ENCODE results near the gene P2RY11. TPM values are rescaled to one million over a fixed set of nuclear protein-coding genes. Genes with fewer than 3 reads are reported as not detected.
A peak's percentile ranks its signal among the peaks of the same experiment; 100 is the strongest.

The P2RY11 gene
- polyA plus RNA-seq, 2 of the 4 experiments (the other 2 are of a cell fraction), result 1.9 to 6.4 TPM

GRCh38 chr19:10105509-10106099 lies 5.9 kb upstream of the P2RY11 start:
- POLR2A ChIA-PET, result interaction anchor here (0.7 to 2.4 kb wide), 4 partner anchors 10 to 184 kb away, joined by 3 to 12 read pairs (median 4); no protein-coding TSS in a partner anchor
- H3K4me1 ChIP-seq, result peaks cover 12% of the 10 kb centered on the region; the same call in 1 of the 3 replicates
- H3K4me2 ChIP-seq, result peak overlapping the region; percentile 36; the same call in 1 of the 3 replicates
- 62% methylated on average over 14 of the region's 16 CpGs for WGBS (ENCODE audit: missing lambda C conversion rate)
- FAIRE-seq (no peak), ATAC-seq (no peak), DNase-seq (ENCODE audit: low read depth in 1 of 2, low spot score in 1 of 2) (no peak)
- peak overlapping the region in 1 of 2 experiments; percentile 70; a peak in 2 of 6 replicates for H3K27ac ChIP-seq
- TF ChIP-seq NFE2L2 (conservative IDR thresholded peaks at IDR 0.05; ENCODE audit: low read length) (no peak), CHD2 (IDR thresholded peaks at IDR 0.05; ENCODE audit: low read length, partially characterized antibody) (no peak), MYC (IDR thresholded peaks at IDR 0.05; ENCODE audit: borderline replicate concordance, low read length) (no peak), BCL3 (IDR thresholded peaks at IDR 0.05) (no peak), HDAC2 (IDR thresholded peaks at IDR 0.05) (no peak), JUN (IDR thresholded peaks at IDR 0.05) (no peak), CBX8 (IDR thresholded peaks at IDR 0.05) (no peak), ZSCAN20 (CRISPR knock-in tag; IDR thresholded peaks at IDR 0.05) (no peak), ATOH8 (CRISPR knock-in tag; IDR thresholded peaks at IDR 0.05; ENCODE audit: low read depth) (no peak), ESRRA (IDR thresholded peaks at IDR 0.05; ENCODE audit: borderline replicate concordance, low read length) (no peak), RARB (CRISPR knock-in tag; IDR thresholded peaks at IDR 0.05) (no peak), RNF2 (IDR thresholded peaks at IDR 0.05; ENCODE audit: borderline replicate concordance, low read depth) (no peak), HOXA7 (CRISPR knock-in tag; IDR thresholded peaks at IDR 0.05) (no peak), USF2 (IDR thresholded peaks at IDR 0.05) (no peak), PBX3 (IDR thresholded peaks at IDR 0.05) (no peak), ZNF302 (CRISPR knock-in tag; IDR thresholded peaks at IDR 0.05) (no peak), HOXB13 (CRISPR knock-in tag; IDR thresholded peaks at IDR 0.05; ENCODE audit: low read depth) (no peak)
- CTCF ChIA-PET, result interaction anchor here (0.8 to 1.9 kb wide), 3 partner anchors 10 to 179 kb away, joined by 3 to 8 read pairs (median 3); no protein-coding TSS in a partner anchor
- no peak overlapping the region for H3K4me3 ChIP-seq
- H3K9me3 ChIP-seq, result no peaks in the 10 kb centered on the region

GRCh38 chr19:10106100-10106936 lies 5.2 kb upstream of the P2RY11 start, which contains the start of gene PPAN:
PPAN (plus strand) TSS chr19:10106362; CDS start chr19:10106395, 33 bp downstream.
- peak; percentile 93 to 97 for DNase-seq (ENCODE audit: low read depth in 1 of 2, low spot score in 1 of 2)
- 5% methylated on average over 8 of the region's 71 CpGs for WGBS (ENCODE audit: missing lambda C conversion rate)
- ChIA-PET POLR2A (interaction anchor here (0.7 to 2.4 kb wide), 6 partner anchors 9 to 183 kb away, joined by 3 to 12 read pairs (median 3); no protein-coding TSS in a partner anchor), CTCF (interaction anchor here (0.6 to 1.9 kb wide), 4 partner anchors 10 to 180 kb away, joined by 3 to 8 read pairs (median 3); no protein-coding TSS in a partner anchor)
- ATAC-seq, result peak; percentile 96 to 97
- peaks cover 17% of the 10 kb centered on the region; the same call in 2 of the 3 replicates for H3K4me1 ChIP-seq
- H3K9me3 ChIP-seq, result no peaks in the 10 kb centered on the region
- FAIRE-seq, result no peak
- H3K4me2 ChIP-seq, result peak within 1 kb of the TSS; percentile 99
- H3K27ac ChIP-seq, result peak within 1 kb of the TSS; percentile 96 to 99
- peak within 1 kb of the TSS; percentile 97 for H3K4me3 ChIP-seq
- TF ChIP-seq KDM5A (IDR thresholded peaks at IDR 0.05) (peak; percentile 51; the same call in 1 of the 2 replicates), E2F6 (IDR thresholded peaks at IDR 0.05; ENCODE audit: borderline replicate concordance, low read depth) (peak; percentile 84), JUN (IDR thresholded peaks at IDR 0.05) (peak; percentile 66 to 82; a peak in 3 of 5 replicates), HOXB5 (CRISPR knock-in tag; IDR thresholded peaks at IDR 0.05) (peak; percentile 76; the same call in 1 of the 2 replicates), MYC (IDR thresholded peaks at IDR 0.05; ENCODE audit: borderline replicate concordance, low read length) (peak; percentile 98), POLR2A (IDR thresholded peaks at IDR 0.05; ENCODE audit: low read length) (peak; percentile 71), RAD21 (conservative IDR thresholded peaks at IDR 0.05 in 1 of 2, IDR thresholded peaks at IDR 0.05 in 1 of 2) (no peak), BCL3 (IDR thresholded peaks at IDR 0.05) (peak; percentile 49; the same call in 1 of the 3 replicates), HMGXB4 (CRISPR knock-in tag; IDR thresholded peaks at IDR 0.05; ENCODE audit: borderline replicate concordance) (no peak), PHF8 (IDR thresholded peaks at IDR 0.05; ENCODE audit: borderline replicate concordance, low read depth) (peak; percentile 74), ESRRA (IDR thresholded peaks at IDR 0.05; ENCODE audit: borderline replicate concordance, low read length) (no peak), MAX (IDR thresholded peaks at IDR 0.05) (peak; percentile 99)
